ENCODE results near the gene OAT. TPM values are rescaled to one million over a fixed set of nuclear protein-coding genes. Genes with fewer than 3 reads are reported as not detected.

The OAT gene
- total RNA-seq, 4 donors from 2014 or later, result 155 to 1,170 (median 625) TPM

GRCh38 chr10:124420254-124420653, 1.5 kb upstream of the OAT start:
- DNase-seq, result peak; percentile 4 to 77 (median 69)
- H3K9me3 ChIP-seq, result no peaks in the 10 kb centered on the region
- peak overlapping the region in 1 of 4 donors; percentile 98 for H3K4me3 ChIP-seq
- peak overlapping the region in 3 of 4 donors; percentile 89 to 99 (median 95) for H3K27ac ChIP-seq
- H3K4me1 ChIP-seq, result peaks cover 0 to 45% (median 3%) of the 10 kb centered on the region in 4 donors
- no peaks in the 10 kb centered on the region for H3K36me3 ChIP-seq
- TF ChIP-seq CTCF (IDR thresholded peaks at IDR 0.05), result no peak
- peak; percentile 22 to 62 for TF ChIP-seq POLR2A (IDR thresholded peaks at IDR 0.05)
- H3K27me3 ChIP-seq, result no peaks in the 10 kb centered on the region

GRCh38 chr10:124419635-124420034, 912 bp upstream of the OAT start:
- Histone ChIP-seq H3K4me1 (peaks cover 0 to 43% (median 3%) of the 10 kb centered on the region in 4 donors), H3K36me3 (no peaks in the 10 kb centered on the region), H3K9me3 (no peaks in the 10 kb centered on the region), H3K27me3 (no peaks in the 10 kb centered on the region), H3K27ac (peak overlapping the region in 3 of 4 donors; percentile 89 to 99 (median 95)), H3K4me3 (peak overlapping the region in 2 of 4 donors; percentile 83 to 98)
- peak in 1 of 3 donors; percentile 15 for DNase-seq
- TF ChIP-seq POLR2A (IDR thresholded peaks at IDR 0.05) (no peak), CTCF (IDR thresholded peaks at IDR 0.05) (no peak)

GRCh38 chr10:124417895-124418725, 613 bp downstream of the OAT start:
- no peak for TF ChIP-seq POLR2A (IDR thresholded peaks at IDR 0.05)
- TF ChIP-seq CTCF (IDR thresholded peaks at IDR 0.05), result no peak

GRCh38 chr10:124416733-124417132, 2.0 kb downstream of the OAT start:
- no peaks in the 10 kb centered on the region for H3K9me3 ChIP-seq
- TF ChIP-seq POLR2A (IDR thresholded peaks at IDR 0.05) (no peak), CTCF (IDR thresholded peaks at IDR 0.05) (no peak)
- H3K27me3 ChIP-seq, result no peaks in the 10 kb centered on the region
- H3K4me1 ChIP-seq, result peaks cover 0 to 38% (median 3%) of the 10 kb centered on the region in 4 donors
- H3K27ac ChIP-seq, result peak overlapping the region in 2 of 4 donors; percentile 72 to 99
- DNase-seq, result no peak
- H3K36me3 ChIP-seq, result peaks cover 0 to 11% (median 0%) of the 10 kb centered on the region in 3 donors
- H3K4me3 ChIP-seq, result peak overlapping the region in 2 of 4 donors; percentile 83 to 98

More at GRCh38 chr10:124417895-124418725, 613 bp downstream of the OAT start:
- H3K27me3 ChIP-seq, result no peaks in the 10 kb centered on the region
- H3K27ac ChIP-seq, result peak overlapping the region; percentile 85 to 99 (median 92)
- peak overlapping the region; percentile 78 to 98 (median 82) for H3K4me3 ChIP-seq
- no peaks in the 10 kb centered on the region for H3K36me3 ChIP-seq
- peaks cover 0 to 48% (median 3%) of the 10 kb centered on the region in 4 donors for H3K4me1 ChIP-seq
- no peaks in the 10 kb centered on the region for H3K9me3 ChIP-seq
- DNase-seq, result peak; percentile 44 to 75 (median 66)

GRCh38 chr10:124415210-124415609, 3.5 kb downstream of the OAT start:
- peak overlapping the region in 2 of 4 donors; percentile 83 to 98 for H3K4me3 ChIP-seq
- H3K4me1 ChIP-seq, result peaks cover 0 to 37% (median 3%) of the 10 kb centered on the region in 4 donors
- H3K36me3 ChIP-seq, result peaks cover 0 to 23% (median 0%) of the 10 kb centered on the region in 3 donors
- no peak for DNase-seq
- H3K9me3 ChIP-seq, result no peaks in the 10 kb centered on the region
- TF ChIP-seq CTCF (IDR thresholded peaks at IDR 0.05) (no peak), POLR2A (IDR thresholded peaks at IDR 0.05) (no peak)
- H3K27me3 ChIP-seq, result no peaks in the 10 kb centered on the region
- peak overlapping the region in 2 of 4 donors; percentile 26 to 72 for H3K27ac ChIP-seq

Measured in Peyer's patch (tissue), 4 donors.